Progenitor cell of endocrine pancreas (in vitro differentiated cells): ENCODE results near the gene NCDN. TPM values are rescaled to one million over a fixed set of nuclear protein-coding genes. Genes with fewer than 3 reads are reported as not detected.

Experiments used
- DNase-seq: peaks from one replicate; pipeline ENCODE4 v3.0.0; 2021; ENCODE audit warnings: low spot score; ENCODE audit not compliant: unreplicated experiment
- H3K27ac Mint-ChIP-seq: 2 replicates; pipeline ENCODE4 v1.8.0; 2021; ENCODE audit warnings: mild to moderate bottlenecking, moderate library complexity, mixed read lengths
- H3K27me3 Mint-ChIP-seq: 2 replicates; pipeline ENCODE4 v1.8.0; 2021; ENCODE audit warnings: mixed read lengths
- H3K36me3 Mint-ChIP-seq: 2 replicates; pipeline ENCODE4 v1.8.0; 2022; ENCODE audit warnings: mixed read lengths; ENCODE audit not compliant: insufficient read depth
- H3K4me1 Mint-ChIP-seq: 2 replicates; pipeline ENCODE4 v1.8.0; 2021; ENCODE audit warnings: low read depth, mixed read lengths
- H3K4me3 Mint-ChIP-seq: 2 replicates; pipeline ENCODE4 v1.8.0; 2021; ENCODE audit warnings: low read depth, mild to moderate bottlenecking, moderate library complexity, mixed read lengths
- H3K9me3 Mint-ChIP-seq: 2 replicates; pipeline ENCODE4 v1.8.0; 2021; ENCODE audit warnings: low read depth, mixed read lengths
- total RNA-seq: library from RNA; stranded (reverse); gene quantifications from 2 replicates; pipeline ENCODE4 v1.2.1, GENCODE V29; 2021
- TF ChIP-seq, protein P1 (sequence below): fragments of 200-600 bp; sonication (generic); IDR thresholded peaks from one replicate; pipeline ENCODE4 v1.5.0; 2021; ENCODE audit warnings: antibody characterized with exemption, mild to moderate bottlenecking; ENCODE audit not compliant: unreplicated experiment

NCDN gene
- total RNA-seq, 1 donor from 2014 or later = 25.3 TPM

DNA sequence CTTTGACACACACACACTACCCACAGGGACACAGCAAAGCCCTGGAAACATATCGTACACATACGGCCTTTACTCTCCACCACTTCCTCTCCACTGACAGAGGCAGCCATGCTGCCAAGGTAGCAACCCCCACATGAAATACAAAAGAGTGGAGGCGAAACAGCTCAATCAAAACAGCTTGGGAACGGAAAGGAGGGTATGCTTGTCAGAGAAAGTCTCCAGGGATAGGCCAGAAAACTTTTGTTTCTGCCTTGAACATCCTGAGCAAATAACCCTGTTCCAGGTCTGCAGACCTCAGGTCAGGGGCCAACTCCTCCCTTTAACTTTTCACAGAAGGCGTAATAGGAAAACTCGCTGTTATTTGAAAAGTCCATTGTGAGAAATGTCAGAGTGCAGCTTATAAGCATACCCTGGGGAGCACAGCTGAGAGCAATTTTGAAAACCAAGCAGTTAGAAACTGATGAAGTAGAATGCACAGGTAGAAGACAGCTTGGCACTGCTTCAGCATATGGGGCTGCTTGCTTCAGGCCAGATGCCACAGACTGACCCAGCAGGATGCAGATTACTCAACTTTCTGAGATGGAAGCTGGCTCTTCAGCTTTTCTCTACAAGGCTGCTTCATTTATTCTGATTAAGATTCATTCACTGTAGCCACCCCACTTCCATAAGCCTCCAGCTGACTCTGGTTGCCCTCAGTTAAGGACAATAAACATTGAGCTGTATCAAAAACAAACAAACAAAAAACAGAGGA lies 18.4 kb upstream of the NCDN start:
- no peaks in the 10 kb centered on the region for H3K9me3 Mint-ChIP-seq
- H3K4me1 Mint-ChIP-seq = peaks cover 5% of the 10 kb centered on the region
- TF ChIP-seq, protein P1, sequence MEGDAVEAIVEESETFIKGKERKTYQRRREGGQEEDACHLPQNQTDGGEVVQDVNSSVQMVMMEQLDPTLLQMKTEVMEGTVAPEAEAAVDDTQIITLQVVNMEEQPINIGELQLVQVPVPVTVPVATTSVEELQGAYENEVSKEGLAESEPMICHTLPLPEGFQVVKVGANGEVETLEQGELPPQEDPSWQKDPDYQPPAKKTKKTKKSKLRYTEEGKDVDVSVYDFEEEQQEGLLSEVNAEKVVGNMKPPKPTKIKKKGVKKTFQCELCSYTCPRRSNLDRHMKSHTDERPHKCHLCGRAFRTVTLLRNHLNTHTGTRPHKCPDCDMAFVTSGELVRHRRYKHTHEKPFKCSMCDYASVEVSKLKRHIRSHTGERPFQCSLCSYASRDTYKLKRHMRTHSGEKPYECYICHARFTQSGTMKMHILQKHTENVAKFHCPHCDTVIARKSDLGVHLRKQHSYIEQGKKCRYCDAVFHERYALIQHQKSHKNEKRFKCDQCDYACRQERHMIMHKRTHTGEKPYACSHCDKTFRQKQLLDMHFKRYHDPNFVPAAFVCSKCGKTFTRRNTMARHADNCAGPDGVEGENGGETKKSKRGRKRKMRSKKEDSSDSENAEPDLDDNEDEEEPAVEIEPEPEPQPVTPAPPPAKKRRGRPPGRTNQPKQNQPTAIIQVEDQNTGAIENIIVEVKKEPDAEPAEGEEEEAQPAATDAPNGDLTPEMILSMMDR = no peak
- peak overlapping the region; percentile 45 for H3K27ac Mint-ChIP-seq
- H3K36me3 Mint-ChIP-seq = peaks cover 8% of the 10 kb centered on the region
- no peaks in the 10 kb centered on the region for H3K27me3 Mint-ChIP-seq
- no peak overlapping the region for H3K4me3 Mint-ChIP-seq
- DNase-seq = no peak

DNA sequence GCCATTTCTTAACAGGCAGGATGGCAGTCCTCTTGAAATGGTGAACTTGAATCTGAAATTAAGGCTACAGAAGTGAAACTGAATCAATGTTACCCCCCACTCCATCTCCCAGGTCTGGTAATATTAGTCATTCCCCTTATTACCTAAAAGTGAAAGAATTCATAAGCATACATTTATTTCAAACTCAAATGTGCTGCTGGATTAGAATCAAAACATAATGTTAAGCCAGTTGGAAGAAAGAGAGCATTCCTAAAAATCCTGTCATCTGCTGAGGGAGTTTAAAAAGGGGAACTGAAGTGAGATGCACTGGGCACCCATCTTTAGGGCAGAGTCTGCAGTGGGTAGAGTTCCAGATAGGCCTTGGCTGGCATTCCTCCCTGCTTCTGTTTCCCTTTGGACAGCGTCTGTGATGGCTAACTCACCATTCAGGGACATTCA lies 17.8 kb upstream of the NCDN start:
- Mint-ChIP-seq H3K36me3 (peaks cover 7% of the 10 kb centered on the region), H3K27me3 (no peaks in the 10 kb centered on the region), H3K27ac (no peak overlapping the region), H3K4me1 (peaks cover 7% of the 10 kb centered on the region), H3K4me3 (no peak overlapping the region), H3K9me3 (no peaks in the 10 kb centered on the region)
- TF ChIP-seq, protein P1 = no peak
- DNase-seq = no peak

DNA sequence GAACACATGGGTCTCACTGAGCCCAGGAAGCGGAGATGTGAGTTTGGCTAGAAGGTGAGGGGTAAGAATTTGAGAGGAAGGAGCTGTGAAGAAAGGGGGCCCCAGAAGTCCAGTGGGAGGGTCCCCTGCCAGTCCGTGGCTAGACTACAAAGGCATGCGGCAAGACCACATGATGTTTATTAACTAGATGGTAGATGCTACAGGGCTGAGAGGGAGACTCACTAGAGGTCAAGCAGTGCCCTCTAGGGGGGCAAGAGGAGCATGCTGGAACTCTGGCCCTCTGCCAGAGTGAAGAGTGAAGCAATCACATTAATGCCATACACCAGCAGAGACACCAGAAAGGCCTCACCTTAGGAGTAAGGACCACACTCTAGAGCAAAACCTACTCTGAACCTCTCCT lies 12.6 kb upstream of the NCDN start:
- Mint-ChIP-seq H3K27ac (peak overlapping the region; percentile 92), H3K36me3 (peaks cover 24% of the 10 kb centered on the region), H3K27me3 (no peaks in the 10 kb centered on the region), H3K4me3 (no peak overlapping the region), H3K4me1 (peaks cover 5% of the 10 kb centered on the region), H3K9me3 (no peaks in the 10 kb centered on the region)
- TF ChIP-seq, protein P1 = peak; percentile 75
- DNase-seq = no peak

DNA sequence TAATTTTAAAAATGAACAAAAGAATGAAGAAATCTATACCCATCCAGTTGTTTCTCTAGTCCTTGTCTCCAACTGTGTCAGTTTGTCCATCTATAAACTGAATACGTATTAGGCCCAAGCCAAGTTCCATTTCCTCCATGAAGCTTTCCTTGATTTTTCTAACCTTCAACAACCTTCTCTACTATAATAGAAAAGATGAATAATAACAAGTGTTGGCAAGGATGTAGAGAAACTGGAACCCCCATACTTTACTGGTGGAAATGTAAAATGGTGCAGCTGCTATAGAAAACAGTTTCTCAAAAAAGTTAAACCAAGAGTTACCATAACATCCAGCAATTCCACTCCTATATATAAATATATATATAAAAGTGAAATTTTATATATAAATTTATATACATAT lies 11.0 kb upstream of the NCDN start:
- TF ChIP-seq, protein P1 = no peak
- H3K4me1 Mint-ChIP-seq = peaks cover 5% of the 10 kb centered on the region
- no peak overlapping the region for H3K27ac Mint-ChIP-seq
- DNase-seq = no peak
- no peak overlapping the region for H3K4me3 Mint-ChIP-seq
- H3K9me3 Mint-ChIP-seq = no peaks in the 10 kb centered on the region
- H3K27me3 Mint-ChIP-seq = no peaks in the 10 kb centered on the region
- H3K36me3 Mint-ChIP-seq = peaks cover 22% of the 10 kb centered on the region

DNA sequence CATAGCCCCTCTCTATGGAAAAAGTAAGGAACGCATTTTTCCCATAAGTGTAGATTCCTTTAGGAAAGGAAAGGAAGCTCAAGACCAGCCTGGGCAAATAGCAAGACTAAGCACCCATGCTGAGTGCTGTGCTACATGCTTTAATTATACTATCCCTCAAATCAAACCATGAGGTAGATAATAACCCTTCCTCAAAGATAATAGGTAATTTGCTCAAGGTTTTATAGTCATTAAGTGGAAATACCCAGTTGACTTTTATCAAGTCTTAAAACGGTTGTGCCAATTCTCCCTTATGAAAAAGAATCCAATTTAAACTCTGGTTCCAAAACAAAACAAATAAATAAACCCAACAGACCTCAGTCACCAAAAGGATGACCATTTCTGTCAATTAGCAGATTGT lies 3.7 kb upstream of the NCDN start:
- H3K4me3 Mint-ChIP-seq = no peak overlapping the region
- no peak for DNase-seq
- H3K27me3 Mint-ChIP-seq = no peaks in the 10 kb centered on the region
- H3K4me1 Mint-ChIP-seq = peaks cover 25% of the 10 kb centered on the region
- TF ChIP-seq, protein P1 = no peak
- H3K9me3 Mint-ChIP-seq = no peaks in the 10 kb centered on the region
- H3K36me3 Mint-ChIP-seq = peaks cover 13% of the 10 kb centered on the region
- H3K27ac Mint-ChIP-seq = no peak overlapping the region
